ENCODE results near the gene MSRB2.
A peak's percentile ranks its signal among the peaks of the same experiment; 100 is the strongest.

Gene MSRB2

GRCh38 chr10:23155169-23155568 is 59.8 kb downstream of the MSRB2 start:
- no peak overlapping the region for H3K4me3 ChIP-seq (ENCODE audit: low read length)
- TF ChIP-seq, protein P1, sequence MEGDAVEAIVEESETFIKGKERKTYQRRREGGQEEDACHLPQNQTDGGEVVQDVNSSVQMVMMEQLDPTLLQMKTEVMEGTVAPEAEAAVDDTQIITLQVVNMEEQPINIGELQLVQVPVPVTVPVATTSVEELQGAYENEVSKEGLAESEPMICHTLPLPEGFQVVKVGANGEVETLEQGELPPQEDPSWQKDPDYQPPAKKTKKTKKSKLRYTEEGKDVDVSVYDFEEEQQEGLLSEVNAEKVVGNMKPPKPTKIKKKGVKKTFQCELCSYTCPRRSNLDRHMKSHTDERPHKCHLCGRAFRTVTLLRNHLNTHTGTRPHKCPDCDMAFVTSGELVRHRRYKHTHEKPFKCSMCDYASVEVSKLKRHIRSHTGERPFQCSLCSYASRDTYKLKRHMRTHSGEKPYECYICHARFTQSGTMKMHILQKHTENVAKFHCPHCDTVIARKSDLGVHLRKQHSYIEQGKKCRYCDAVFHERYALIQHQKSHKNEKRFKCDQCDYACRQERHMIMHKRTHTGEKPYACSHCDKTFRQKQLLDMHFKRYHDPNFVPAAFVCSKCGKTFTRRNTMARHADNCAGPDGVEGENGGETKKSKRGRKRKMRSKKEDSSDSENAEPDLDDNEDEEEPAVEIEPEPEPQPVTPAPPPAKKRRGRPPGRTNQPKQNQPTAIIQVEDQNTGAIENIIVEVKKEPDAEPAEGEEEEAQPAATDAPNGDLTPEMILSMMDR (IDR thresholded peaks at IDR 0.05; ENCODE audit: low read length), result no peak
- TF ChIP-seq EZH2 (optimal IDR thresholded peaks at IDR 0.05; ENCODE audit: low read depth, low read length) (no peak), EZH2phosphoT487 (IDR thresholded peaks at IDR 0.05; ENCODE audit: low read length) (no peak)
- no peaks in the 10 kb centered on the region for H3K9me3 ChIP-seq (replicated peaks; ENCODE audit: insufficient read depth, low read length)
- H3K79me2 ChIP-seq (ENCODE audit: low read length), result no peaks in the 10 kb centered on the region
- DNase-seq, result no peak
- no peaks in the 10 kb centered on the region for H3K27me3 ChIP-seq (replicated peaks; ENCODE audit: insufficient read depth, low read length)
- H3F3A ChIP-seq (ENCODE audit: insufficient read depth, low read length), result no peaks in the 10 kb centered on the region
- H2AFZ ChIP-seq (ENCODE audit: low read length), result no peak overlapping the region
- H4K20me1 ChIP-seq (ENCODE audit: insufficient read depth, low read length), result no peaks in the 10 kb centered on the region
- H3K27ac ChIP-seq (ENCODE audit: low read length), result no peak overlapping the region
- 0 out of 2 replicates have a peak, but pooled peaks cover 9% of the 10 kb centered on the region for H3K4me1 ChIP-seq (ENCODE audit: low read length)
- H3K9me2 ChIP-seq (replicated peaks; ENCODE audit: insufficient read depth, low read length), result no peaks in the 10 kb centered on the region
- no peak overlapping the region for H3K9ac ChIP-seq (ENCODE audit: low read length)
- no peaks in the 10 kb centered on the region for H3K36me3 ChIP-seq (replicated peaks; ENCODE audit: insufficient read depth, low read length)
- H3K4me2 ChIP-seq (ENCODE audit: low read depth, low read length), result no peak overlapping the region

GRCh38 chr10:23156447-23157150 is 61.2 kb downstream of the MSRB2 start:
- Histone ChIP-seq H3K27me3 (replicated peaks; ENCODE audit: insufficient read depth, low read length) (no peaks in the 10 kb centered on the region), H3K9ac (ENCODE audit: low read length) (no peak overlapping the region), H3K36me3 (replicated peaks; ENCODE audit: insufficient read depth, low read length) (no peaks in the 10 kb centered on the region), H3K9me2 (replicated peaks; ENCODE audit: insufficient read depth, low read length) (no peaks in the 10 kb centered on the region), H3K79me2 (ENCODE audit: low read length) (no peaks in the 10 kb centered on the region), H3F3A (ENCODE audit: insufficient read depth, low read length) (no peaks in the 10 kb centered on the region), H3K4me3 (ENCODE audit: low read length) (no peak overlapping the region), H4K20me1 (ENCODE audit: insufficient read depth, low read length) (no peaks in the 10 kb centered on the region), H3K4me2 (ENCODE audit: low read depth, low read length) (no peak overlapping the region), H3K9me3 (replicated peaks; ENCODE audit: insufficient read depth, low read length) (no peaks in the 10 kb centered on the region), H3K4me1 (ENCODE audit: low read length) (0 out of 2 replicates have a peak, but pooled peaks cover 9% of the 10 kb centered on the region), H2AFZ (ENCODE audit: low read length) (no peak overlapping the region), H3K27ac (ENCODE audit: low read length) (no peak overlapping the region)
- TF ChIP-seq EZH2phosphoT487 (IDR thresholded peaks at IDR 0.05; ENCODE audit: low read length) (no peak), EZH2 (optimal IDR thresholded peaks at IDR 0.05; ENCODE audit: low read depth, low read length) (no peak)
- TF ChIP-seq, protein P1 (IDR thresholded peaks at IDR 0.05; ENCODE audit: low read length), result no peak
- DNase-seq, result no peak

DNA sequence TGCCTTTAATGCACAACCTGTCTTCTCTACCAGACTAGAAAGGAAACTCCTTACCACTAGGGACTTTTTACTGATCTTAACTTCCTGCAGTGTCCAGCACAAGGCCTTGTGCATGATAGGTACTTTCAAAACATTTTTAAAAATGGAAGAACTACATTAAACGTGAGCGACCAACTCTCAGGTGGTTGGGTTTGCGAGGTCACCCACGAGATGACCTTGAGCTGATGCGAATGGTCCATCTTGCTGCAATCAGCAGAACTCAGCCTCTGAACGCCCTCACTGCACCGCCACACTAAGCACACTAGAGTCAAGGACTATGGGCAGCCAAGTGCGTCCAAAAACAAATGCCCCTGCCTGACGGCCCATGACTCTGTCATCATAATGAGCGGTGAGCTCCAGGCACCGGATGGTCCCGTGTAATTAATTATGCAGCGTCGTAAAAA is 61.9 kb downstream of the MSRB2 start:
- H2AFZ ChIP-seq (ENCODE audit: low read length), result peak overlapping the region; percentile 70
- H3K4me3 ChIP-seq (ENCODE audit: low read length), result peak overlapping the region; percentile 4; the same call in 1 of the 2 replicates
- H3K9me2 ChIP-seq (replicated peaks; ENCODE audit: insufficient read depth, low read length), result no peaks in the 10 kb centered on the region
- no peaks in the 10 kb centered on the region for H3K9me3 ChIP-seq (replicated peaks; ENCODE audit: insufficient read depth, low read length)
- no peak overlapping the region for H3K9ac ChIP-seq (ENCODE audit: low read length)
- H3K4me2 ChIP-seq (ENCODE audit: low read depth, low read length), result peak overlapping the region; percentile 82; the same call in 1 of the 2 replicates
- peak; percentile 44 for DNase-seq
- H3K79me2 ChIP-seq (ENCODE audit: low read length), result no peaks in the 10 kb centered on the region
- H3K27ac ChIP-seq (ENCODE audit: low read length), result no peak overlapping the region
- H3K36me3 ChIP-seq (replicated peaks; ENCODE audit: insufficient read depth, low read length), result no peaks in the 10 kb centered on the region
- H4K20me1 ChIP-seq (ENCODE audit: insufficient read depth, low read length), result no peaks in the 10 kb centered on the region
- no peaks in the 10 kb centered on the region for H3K27me3 ChIP-seq (replicated peaks; ENCODE audit: insufficient read depth, low read length)
- 0 out of 2 replicates have a peak, but pooled peaks cover 9% of the 10 kb centered on the region for H3K4me1 ChIP-seq (ENCODE audit: low read length)
- TF ChIP-seq EZH2 (optimal IDR thresholded peaks at IDR 0.05; ENCODE audit: low read depth, low read length), result no peak
- no peak for TF ChIP-seq EZH2phosphoT487 (IDR thresholded peaks at IDR 0.05; ENCODE audit: low read length)
- TF ChIP-seq, protein P1 (IDR thresholded peaks at IDR 0.05; ENCODE audit: low read length), result no peak
- no peaks in the 10 kb centered on the region for H3F3A ChIP-seq (ENCODE audit: insufficient read depth, low read length)

Measured in MM.1S (cell line).